GM21447 (cell line): ENCODE measurements around the gene CCNL1.
"Not testable (repeated sequence)": the region's sequence is repeated elsewhere in the genome, so short reads cannot be mapped to it uniquely, and the experiment has no call there.

Experiments used
- ATAC-seq: cut with Tn5 transposase; IDR thresholded peaks from one replicate; pipeline ENCODE4 v1.9.1; 2021; ENCODE audit not compliant: unreplicated experiment

Gene CCNL1

DNA sequence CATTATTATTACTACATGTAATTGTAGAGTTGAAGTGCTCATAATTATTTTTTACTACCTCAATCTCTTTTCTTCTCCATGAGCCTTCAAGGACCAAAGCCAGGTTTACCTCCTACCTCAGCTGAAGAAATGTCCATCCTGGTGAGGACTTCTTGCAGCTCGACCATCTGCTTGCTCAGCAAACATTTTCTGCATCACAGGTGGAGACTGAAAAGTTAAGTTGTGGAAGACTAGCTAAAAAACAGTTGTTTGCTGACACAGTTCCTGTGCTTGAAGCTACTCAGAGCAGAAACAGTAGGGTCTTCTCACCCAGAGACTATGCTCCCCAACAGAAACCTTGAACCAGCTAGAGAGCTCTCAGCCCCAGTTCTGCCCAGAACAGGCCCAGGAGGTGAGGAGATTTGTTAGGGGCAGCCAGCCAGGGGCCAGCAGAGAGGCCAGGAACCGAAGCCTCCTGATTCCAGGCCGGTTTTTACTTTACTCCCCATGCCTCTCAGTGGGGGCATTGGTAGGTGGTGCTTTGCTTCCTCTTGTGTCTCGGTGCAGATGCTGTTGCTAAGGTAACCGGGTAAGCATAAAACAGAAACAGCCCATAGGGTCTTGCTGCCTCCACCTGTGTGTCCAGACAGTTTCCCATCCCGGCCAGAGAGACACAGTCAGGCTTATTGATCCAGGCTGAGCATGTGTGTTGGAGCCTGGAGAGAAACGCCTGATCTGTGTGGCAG lies 54.9 kb downstream of the CCNL1 start:
- peak; percentile 59 for ATAC-seq

DNA sequence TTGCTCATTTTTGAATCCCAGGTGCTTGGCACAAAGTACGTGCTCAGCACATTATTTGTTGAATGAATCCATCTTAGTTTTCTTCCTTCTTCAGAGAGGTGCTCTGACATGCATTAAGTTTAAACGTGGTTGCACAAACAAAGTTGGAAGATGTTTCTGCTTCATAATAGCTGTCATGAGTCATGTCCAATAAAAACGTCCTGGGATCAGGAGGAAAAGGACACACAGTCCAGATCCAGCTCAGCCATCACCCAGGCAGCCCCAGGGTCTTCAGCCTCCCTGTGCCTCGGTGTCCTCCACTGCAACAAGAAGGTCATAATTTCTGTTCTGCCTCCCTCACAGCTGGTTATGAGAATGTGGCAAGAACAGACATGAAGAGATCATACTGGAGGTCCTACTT lies 55.4 kb downstream of the CCNL1 start:
- ATAC-seq, result no peak

DNA sequence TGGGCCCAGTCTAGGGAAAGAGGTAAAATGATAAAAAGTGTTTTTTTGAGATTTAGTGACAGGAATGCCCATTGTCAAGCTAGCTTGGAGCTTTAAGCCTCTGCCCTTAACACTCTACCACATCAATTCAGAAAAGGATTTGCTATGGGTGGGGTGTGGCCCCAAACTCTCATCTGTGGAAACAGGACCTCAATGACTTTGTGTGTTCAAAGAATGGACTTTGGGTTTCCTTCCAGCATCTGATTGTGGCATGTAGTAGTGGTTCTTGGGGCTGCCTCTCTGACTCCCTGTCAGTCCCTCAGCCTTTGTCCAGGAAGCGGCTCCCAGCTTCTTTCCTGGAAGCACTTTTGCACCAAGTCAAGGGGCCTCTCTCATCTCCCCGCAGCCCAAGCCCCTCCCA lies 56.1 kb downstream of the CCNL1 start:
- no peak for ATAC-seq

DNA sequence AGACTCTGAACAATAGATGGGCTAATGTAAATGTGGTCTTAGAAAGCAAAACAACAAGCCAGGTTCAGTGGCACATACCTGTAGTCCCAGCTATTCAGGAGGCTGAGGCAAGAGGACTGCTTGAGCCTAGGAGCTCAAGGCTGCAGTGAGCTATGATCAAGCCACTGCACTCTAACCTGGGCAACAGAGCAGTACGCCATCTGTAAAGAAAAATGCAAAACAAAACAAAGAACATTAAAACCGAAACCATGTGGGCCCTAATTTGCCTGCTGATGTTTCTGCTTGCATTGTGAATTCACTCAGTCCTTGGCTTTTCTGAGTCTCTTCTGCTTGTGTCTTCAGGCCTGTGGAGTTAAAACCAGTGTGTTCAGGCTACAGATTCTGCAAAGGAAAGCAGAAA lies 56.7 kb downstream of the CCNL1 start:
- ATAC-seq, result peak; percentile 91

DNA sequence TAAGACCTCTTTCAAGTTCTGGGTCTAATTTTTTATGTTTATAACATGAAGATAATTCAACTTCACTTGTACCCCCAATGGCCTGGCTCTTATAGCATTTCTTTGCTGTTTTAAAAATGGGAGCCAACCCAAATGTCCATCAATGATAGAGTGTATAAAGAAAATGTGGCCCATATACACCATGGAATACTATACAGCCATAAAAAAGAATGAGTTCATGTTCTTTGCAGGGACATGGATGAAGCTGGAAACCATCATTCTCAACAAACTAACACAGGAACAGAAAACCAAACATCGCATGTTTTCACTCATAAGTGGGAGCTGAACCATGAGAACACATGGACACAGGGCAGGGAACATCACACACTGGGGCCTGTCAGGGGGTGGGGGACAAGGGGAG lies 57.4 kb downstream of the CCNL1 start:
- ATAC-seq, result not testable (repeated sequence)

DNA sequence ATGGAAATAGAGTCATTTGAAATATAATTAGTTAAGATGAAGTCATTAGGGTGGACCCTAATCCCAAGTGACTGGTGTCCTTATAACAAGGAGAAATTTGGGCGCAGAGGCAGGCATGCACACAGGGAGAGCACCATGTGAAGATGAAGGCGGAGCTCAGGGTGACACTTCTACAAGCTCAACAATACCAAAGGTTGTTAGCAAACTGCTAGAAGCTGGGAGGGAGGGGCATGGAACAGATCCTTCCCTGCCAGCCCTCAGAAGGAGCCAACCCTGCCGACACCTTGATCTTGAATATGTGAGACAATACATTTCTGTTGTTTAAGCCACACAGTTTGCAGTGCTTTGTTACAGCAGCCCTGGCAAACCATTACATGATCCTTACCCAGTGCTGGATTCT lies 57.8 kb downstream of the CCNL1 start:
- no peak for ATAC-seq

DNA sequence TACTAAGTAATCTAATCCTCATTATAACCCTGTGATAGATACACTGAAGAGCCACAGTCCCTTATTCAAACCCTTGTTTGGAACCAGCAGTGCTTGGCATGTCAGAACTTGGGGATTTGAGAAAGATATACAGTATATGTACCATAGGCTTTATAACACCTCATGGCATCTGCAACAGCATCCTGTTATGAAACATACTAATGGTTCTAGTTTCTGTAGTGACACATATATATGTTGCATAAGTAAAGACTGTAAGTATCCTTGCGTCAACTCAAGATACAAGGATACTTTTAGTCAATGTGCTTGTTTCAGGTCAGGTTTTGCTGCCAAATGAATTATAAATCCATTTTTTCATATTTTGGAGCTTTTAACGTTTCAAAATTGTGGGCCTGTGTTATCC lies 58.5 kb downstream of the CCNL1 start:
- ATAC-seq, result no peak

DNA sequence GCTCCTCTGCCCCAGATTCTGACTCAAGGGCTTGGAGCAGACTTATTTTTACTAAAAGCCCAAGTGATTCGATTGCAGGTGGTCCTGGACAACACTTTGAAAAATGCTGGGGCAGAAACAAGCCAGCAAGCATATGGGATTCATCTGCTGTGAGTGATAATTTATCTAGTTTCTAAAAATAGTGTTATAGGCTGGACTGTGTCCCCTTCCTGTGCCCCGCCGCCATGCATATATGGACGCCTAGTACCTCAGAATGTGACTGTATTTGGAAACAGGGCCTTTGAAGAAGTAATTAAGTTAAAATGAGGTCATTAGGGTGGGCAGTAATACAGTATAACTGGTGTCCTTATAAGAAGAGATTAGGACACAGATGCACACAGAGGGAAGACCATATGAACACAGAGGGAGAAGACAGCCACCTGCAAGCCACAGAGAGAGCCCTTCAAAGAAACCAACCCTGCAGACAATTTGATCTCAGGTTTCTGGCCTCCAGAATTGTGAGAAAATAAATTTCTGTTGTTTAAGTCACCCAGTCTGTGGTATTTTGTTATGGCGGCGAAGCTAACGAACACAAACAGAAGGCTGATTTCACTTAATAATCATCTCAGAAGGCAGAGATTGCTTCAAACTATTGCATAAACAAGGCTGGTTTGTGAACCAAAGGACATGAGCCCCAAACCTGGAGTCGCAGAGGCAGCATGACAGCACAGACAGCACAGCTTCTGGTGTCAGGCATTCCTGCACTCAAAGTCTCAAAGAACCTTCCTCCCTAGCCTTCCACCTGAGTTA lies 59.1 kb downstream of the CCNL1 start:
- no peak for ATAC-seq

DNA sequence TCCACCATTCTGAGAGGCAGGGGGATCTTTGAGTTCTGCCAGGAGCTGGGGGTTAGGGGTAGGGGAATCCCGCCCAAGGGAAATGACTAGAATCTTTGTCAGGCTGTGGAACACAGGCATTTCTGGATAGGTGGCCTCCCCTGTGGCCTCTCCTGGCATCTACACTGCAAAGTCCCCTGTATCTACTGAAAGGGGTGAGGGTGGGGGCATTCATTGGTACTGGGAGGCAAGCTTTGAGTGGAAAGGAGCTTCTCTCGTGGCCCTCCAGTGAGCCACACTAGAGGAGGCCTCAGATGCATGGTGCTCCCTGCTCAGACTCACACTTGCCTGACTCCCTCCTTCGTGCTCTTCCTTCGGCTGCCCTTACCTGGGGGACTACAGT lies 59.9 kb downstream of the CCNL1 start:
- ATAC-seq, result no peak

DNA sequence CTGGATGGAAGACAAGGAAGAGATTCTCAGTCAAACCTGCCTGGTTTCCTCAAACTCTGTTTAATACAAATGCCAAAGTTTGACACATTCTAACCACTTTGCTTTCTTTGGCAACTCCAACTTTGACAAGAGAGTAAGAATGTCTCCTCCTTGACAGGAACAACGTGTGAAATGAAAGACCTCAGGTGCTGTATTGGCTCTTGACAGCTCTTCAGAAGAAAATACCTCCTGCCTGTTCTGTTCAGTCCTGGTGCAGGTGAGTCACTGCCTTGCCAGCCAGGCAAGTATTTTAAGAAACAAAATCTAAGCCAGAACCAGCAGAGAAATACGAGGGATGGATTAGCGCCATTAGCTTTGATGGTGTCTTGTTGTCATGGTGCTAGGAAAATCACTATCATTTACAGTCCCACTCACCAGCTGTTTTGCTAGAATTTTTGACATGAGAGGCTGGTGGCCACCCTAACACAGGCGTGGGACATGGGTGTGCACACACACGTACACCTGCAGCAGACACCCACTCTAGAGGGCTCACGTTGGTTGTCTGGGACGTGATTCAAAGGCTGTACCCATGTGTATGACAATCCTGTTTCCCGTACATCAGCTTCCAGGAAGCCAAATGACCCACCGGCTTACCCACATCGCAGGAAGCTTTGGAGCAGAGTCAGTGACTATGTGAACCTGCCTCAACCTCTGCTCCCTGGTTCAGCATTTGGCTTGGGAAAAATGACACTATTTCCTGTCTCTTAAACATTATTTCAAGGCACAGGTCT lies 60.4 kb downstream of the CCNL1 start:
- no peak for ATAC-seq

DNA sequence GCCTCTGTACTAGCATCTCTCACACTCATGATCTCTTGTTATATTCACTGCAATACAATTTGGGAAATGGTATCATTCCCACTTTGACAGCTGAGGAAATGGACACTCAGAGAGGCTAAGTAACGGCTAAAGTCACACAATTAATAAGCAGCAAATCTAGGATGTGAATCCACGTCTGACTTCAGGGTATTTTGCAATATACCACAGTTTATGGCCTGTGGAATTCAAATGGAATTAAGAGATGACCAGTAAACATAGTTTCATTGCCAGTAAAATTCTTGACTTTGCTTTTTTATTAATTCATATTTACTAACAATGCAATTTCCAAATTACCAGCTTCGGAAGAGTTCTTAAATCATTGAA lies 61.1 kb downstream of the CCNL1 start:
- ATAC-seq, result no peak

DNA sequence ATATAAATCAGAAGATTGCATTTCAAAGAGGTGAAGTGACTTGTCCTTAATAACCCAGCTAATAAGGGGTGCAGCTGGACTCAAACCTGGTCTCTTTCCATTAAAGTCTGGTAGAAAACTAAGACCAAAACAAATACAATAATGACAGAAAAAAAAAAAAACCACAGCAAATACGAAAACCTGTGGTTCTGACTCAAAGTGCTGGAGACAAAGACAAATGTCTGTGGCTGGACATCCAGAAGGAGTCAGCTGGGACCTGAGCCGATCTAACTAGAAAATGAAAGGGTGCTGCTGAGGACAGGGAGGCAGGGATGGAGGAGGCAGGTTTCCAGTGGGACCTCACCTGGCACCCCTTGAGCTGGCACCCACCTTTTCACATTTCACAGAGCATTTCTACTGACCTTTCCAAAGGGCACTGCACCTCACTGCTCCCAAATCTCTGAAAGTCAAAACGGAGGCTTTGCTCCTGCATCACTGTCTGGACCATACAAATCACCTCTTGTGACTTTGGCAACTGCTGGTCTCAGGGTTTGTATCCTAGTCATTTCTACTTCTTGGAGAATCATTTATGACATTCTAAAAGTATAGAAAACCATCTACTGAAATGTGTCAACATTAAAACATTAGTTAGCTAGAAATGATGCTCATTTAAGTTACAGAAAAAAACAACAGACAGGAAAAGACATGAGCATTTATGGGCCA lies 61.7 kb downstream of the CCNL1 start:
- ATAC-seq, result no peak
